ENCODE data around the gene PIEZO2.

The PIEZO2 gene

DNA sequence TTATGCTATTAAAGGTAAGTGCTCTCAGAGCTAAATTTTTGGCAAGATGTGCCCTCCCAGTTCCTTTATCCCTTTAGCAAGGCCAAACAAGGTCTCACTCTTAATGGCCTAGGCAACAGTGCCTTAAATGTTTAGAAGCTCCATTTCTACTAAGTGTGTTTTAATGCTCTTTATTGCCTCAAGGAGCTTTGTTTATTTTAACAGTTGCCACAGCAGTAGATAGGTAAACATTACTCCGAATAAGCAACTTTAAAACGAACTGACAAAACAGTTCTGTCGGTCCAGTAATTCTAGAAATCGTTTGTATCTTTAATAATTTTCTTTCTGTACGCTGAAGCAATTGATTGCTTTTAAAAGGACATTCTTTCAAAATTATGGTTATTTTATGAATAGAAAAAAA lies 74.5 kb downstream of the PIEZO2 start:
- DNase-seq (ENCODE audit: low read depth): no peak
- TF ChIP-seq, protein P1, sequence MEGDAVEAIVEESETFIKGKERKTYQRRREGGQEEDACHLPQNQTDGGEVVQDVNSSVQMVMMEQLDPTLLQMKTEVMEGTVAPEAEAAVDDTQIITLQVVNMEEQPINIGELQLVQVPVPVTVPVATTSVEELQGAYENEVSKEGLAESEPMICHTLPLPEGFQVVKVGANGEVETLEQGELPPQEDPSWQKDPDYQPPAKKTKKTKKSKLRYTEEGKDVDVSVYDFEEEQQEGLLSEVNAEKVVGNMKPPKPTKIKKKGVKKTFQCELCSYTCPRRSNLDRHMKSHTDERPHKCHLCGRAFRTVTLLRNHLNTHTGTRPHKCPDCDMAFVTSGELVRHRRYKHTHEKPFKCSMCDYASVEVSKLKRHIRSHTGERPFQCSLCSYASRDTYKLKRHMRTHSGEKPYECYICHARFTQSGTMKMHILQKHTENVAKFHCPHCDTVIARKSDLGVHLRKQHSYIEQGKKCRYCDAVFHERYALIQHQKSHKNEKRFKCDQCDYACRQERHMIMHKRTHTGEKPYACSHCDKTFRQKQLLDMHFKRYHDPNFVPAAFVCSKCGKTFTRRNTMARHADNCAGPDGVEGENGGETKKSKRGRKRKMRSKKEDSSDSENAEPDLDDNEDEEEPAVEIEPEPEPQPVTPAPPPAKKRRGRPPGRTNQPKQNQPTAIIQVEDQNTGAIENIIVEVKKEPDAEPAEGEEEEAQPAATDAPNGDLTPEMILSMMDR (IDR thresholded peaks at IDR 0.05; ENCODE audit: low read depth, low read length, missing control alignments): no peak
- H3K4me3 ChIP-seq (ENCODE audit: low read depth, low read length): no peak overlapping the region
- in situ Hi-C loops (cut with HindIII; ENCODE audit: low sequenced_read_pairs): no loop called here

DNA sequence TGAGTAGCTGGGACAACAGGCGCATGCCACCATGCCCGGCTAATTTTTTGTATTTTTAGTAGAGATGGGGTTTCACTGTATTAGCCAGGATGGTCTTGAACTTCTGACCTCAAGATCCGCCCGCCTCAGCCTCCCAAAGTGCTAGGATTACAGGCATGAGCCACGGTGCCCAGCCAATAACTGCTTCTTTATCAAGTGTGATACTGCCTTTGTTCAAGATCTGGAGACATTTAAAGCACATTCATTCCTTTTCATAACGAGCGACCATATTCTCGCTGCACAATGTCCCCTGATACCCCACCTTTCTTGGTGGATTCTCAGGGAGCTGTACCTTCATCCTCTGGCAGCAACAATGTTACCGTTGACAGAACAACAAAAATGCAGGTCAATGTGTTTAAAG lies 75.4 kb downstream of the PIEZO2 start:
- DNase-seq (ENCODE audit: low read depth): no peak
- TF ChIP-seq, protein P1 (IDR thresholded peaks at IDR 0.05; ENCODE audit: low read depth, low read length, missing control alignments): no peak
- no peak overlapping the region for H3K4me3 ChIP-seq (ENCODE audit: low read depth, low read length)
- in situ Hi-C loops (cut with HindIII; ENCODE audit: low sequenced_read_pairs): no loop called here

DNA sequence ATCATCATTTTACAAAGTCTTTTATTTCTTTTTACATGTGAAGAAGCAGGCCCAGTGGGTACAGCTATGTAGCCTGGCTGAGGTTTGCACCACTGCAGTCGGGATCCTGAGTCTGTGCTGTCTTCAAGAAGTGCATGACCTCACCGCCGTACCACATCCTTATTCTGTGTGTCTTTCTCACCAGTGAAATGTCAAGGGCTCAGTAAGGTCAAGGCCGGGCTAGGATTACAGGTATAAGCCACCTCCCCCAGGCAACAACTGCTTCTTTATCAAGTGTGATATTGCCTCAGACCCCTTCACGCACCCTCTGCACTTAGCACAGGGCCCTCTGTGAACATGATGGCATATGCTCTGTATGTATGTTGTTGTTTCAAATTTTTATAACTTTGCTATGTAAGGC lies 76.7 kb downstream of the PIEZO2 start:
- no peak overlapping the region for H3K4me3 ChIP-seq (ENCODE audit: low read depth, low read length)
- TF ChIP-seq, protein P1 (IDR thresholded peaks at IDR 0.05; ENCODE audit: low read depth, low read length, missing control alignments): no peak
- in situ Hi-C loops (cut with HindIII; ENCODE audit: low sequenced_read_pairs): no loop called here
- DNase-seq (ENCODE audit: low read depth): no peak

DNA sequence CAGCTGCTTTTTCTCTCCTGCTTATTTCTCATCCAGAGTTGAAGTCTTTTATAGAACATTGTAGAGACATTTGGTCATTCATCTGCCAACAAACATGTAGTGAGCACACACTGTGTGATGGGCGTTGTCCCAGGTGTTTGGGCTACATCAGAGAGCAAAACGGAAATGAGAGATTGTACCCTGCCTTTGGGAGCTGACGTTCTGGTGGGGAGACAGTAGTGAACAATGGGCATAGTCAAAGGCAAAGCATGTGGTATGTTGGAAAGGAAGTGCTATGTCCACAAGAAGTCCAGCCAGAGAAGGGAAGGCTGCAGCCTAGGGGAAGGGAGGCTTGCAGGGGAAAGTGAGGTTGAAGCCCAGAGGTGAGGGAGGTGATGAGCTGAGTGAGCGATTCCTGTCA lies 78.1 kb downstream of the PIEZO2 start:
- H3K4me3 ChIP-seq (ENCODE audit: low read depth, low read length): no peak overlapping the region
- TF ChIP-seq, protein P1 (IDR thresholded peaks at IDR 0.05; ENCODE audit: low read depth, low read length, missing control alignments): no peak
- DNase-seq (ENCODE audit: low read depth): no peak
- in situ Hi-C loops (cut with HindIII; ENCODE audit: low sequenced_read_pairs): no loop called here

DNA sequence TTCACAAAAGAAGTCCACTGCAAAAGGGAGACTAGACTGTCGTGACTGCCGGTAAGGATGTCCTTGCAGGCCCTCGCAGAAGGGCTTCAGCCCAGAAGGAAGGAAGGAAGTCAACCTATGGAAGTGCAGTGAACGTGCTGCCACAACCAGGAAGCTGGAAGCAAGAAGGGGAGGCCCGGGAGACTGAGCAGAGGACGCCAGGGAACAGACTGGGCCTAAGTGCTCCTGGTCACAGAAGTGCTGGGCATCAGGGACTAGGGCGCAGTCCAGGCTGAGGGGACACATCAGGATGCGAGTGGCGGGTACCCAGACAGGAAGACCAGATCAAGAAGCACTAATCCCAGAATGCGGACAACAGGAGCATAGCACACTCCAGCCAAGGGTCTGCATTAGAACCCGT lies 78.8 kb downstream of the PIEZO2 start:
- DNase-seq (ENCODE audit: low read depth): no peak
- in situ Hi-C loops (cut with HindIII; ENCODE audit: low sequenced_read_pairs): no loop called here
- no peak overlapping the region for H3K4me3 ChIP-seq (ENCODE audit: low read depth, low read length)
- TF ChIP-seq, protein P1 (IDR thresholded peaks at IDR 0.05; ENCODE audit: low read depth, low read length, missing control alignments): no peak

DNA sequence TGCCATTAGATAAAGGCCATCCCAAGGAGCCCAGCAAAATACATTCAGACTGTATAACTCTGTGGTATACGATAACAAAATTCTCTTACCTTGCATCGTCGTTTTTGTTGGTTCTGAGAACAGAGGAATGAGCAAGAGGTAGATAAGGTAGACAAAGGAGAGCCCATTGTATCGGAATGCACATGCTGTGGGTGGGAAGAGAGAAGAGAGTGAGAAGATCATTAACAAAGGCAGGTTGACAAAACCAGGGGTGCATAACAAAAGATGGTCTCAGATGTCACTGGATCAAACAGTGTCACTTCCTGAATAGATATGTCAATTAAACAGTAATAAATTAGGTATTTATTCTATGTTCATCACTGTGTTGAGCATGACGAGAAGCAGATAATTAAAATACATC lies 83.3 kb downstream of the PIEZO2 start:
- DNase-seq (ENCODE audit: low read depth): no peak
- TF ChIP-seq, protein P1 (IDR thresholded peaks at IDR 0.05; ENCODE audit: low read depth, low read length, missing control alignments): no peak
- H3K4me3 ChIP-seq (ENCODE audit: low read depth, low read length): no peak overlapping the region
- in situ Hi-C loops (cut with HindIII; ENCODE audit: low sequenced_read_pairs): no loop called here

Measured in astrocyte of the cerebellum (primary cell).